RWPE2 (cell line): ENCODE data around the gene TBC1D20.
A peak's percentile ranks its signal among the peaks of the same experiment; 100 is the strongest.

Source experiments
- ATAC-seq: fragments of 200-7000 bp; cut with Tn5 transposase; 3 replicates; pipeline ENCODE4 v1.9.1; 2021; ENCODE audit warnings: low read depth
- DNase-seq: peaks from one replicate; pipeline ENCODE4 v3.0.0-alpha.2; 2020; ENCODE audit warnings: low spot score
- H3K27ac ChIP-seq: fragments of 450-650 bp; 2 replicates; pipeline ENCODE4 v1.5.1; 2017; ENCODE audit warnings: mild to moderate bottlenecking; ENCODE audit not compliant: poor library complexity, severe bottlenecking
- H3K27me3 ChIP-seq: fragments of 250-450 bp; sonication (Bioruptor Pico); 2 replicates; pipeline ENCODE4 v1.5.1; 2021; ENCODE audit warnings: mild to moderate bottlenecking, moderate library complexity; ENCODE audit not compliant: insufficient read depth, poor library complexity, severe bottlenecking
- H3K36me3 ChIP-seq: fragments of 250-450 bp; sonication (Bioruptor Pico); 2 replicates; pipeline ENCODE4 v1.5.1; 2020; ENCODE audit warnings: low read depth, mild to moderate bottlenecking, moderate library complexity
- H3K4me1 ChIP-seq: fragments of 250-450 bp; sonication (Bioruptor Pico); 2 replicates; pipeline ENCODE4 v1.5.1; 2021; ENCODE audit warnings: mild to moderate bottlenecking, moderate library complexity; ENCODE audit not compliant: insufficient read depth, poor library complexity, severe bottlenecking
- H3K4me3 ChIP-seq: fragments of 250-450 bp; sonication (Bioruptor Pico); 2 replicates; pipeline ENCODE4 v1.5.1; 2021; ENCODE audit warnings: mild to moderate bottlenecking, moderate library complexity; ENCODE audit not compliant: severe bottlenecking
- H3K9me3 ChIP-seq: fragments of 250-450 bp; sonication (Bioruptor Pico); 2 replicates; pipeline ENCODE4 v1.5.1; 2021; ENCODE audit warnings: mild to moderate bottlenecking, moderate library complexity; ENCODE audit not compliant: severe bottlenecking
- CTCF ChIP-seq: fragments of 450-650 bp; IDR thresholded peaks from one replicate; pipeline ENCODE4 v1.5.1; 2017; ENCODE audit warnings: mild to moderate bottlenecking, moderate library complexity; ENCODE audit not compliant: poor library complexity, severe bottlenecking

Gene TBC1D20

GRCh38 chr20:400128-400453 is 62.2 kb downstream of the TBC1D20 start:
- H3K36me3 ChIP-seq, result peaks cover 36% of the 10 kb centered on the region
- peak overlapping the region; percentile 96 for H3K27ac ChIP-seq
- DNase-seq, result no peak
- TF ChIP-seq CTCF, result no peak
- H3K9me3 ChIP-seq, result peaks cover 2% of the 10 kb centered on the region
- peaks cover 23% of the 10 kb centered on the region for H3K4me1 ChIP-seq
- no peak; the same call in 1 of the 3 replicates for ATAC-seq
- H3K27me3 ChIP-seq, result no peaks in the 10 kb centered on the region
- H3K4me3 ChIP-seq, result no peak overlapping the region

- H3K36me3 ChIP-seq, result peaks cover 44% of the 10 kb centered on the region
- H3K27me3 ChIP-seq, result no peaks in the 10 kb centered on the region
- no peak for DNase-seq
- no peak for ATAC-seq
- peaks cover 2% of the 10 kb centered on the region for H3K9me3 ChIP-seq
- peaks cover 23% of the 10 kb centered on the region for H3K4me1 ChIP-seq
- no peak overlapping the region for H3K4me3 ChIP-seq
- peak overlapping the region; percentile 96 for H3K27ac ChIP-seq
- no peak for TF ChIP-seq CTCF
These were observed 63.1 kb downstream of the TBC1D20 start for GRCh38 chr20:399182-399707.

GRCh38 chr20:397432-398237 is 64.7 kb downstream of the TBC1D20 start:
- H3K4me3 ChIP-seq, result no peak overlapping the region
- H3K27me3 ChIP-seq, result no peaks in the 10 kb centered on the region
- H3K4me1 ChIP-seq, result peaks cover 23% of the 10 kb centered on the region
- no peaks in the 10 kb centered on the region for H3K9me3 ChIP-seq
- H3K36me3 ChIP-seq, result peaks cover 60% of the 10 kb centered on the region
- DNase-seq (no peak), ATAC-seq (no peak)
- H3K27ac ChIP-seq, result peak overlapping the region; percentile 20
- no peak for TF ChIP-seq CTCF

- peak; percentile 7; the same call in 1 of the 3 replicates for ATAC-seq
- peaks cover 68% of the 10 kb centered on the region for H3K36me3 ChIP-seq
- TF ChIP-seq CTCF, result no peak
These were observed 65.5 kb downstream of the TBC1D20 start for GRCh38 chr20:396619-397431.

More at GRCh38 chr20:396619-397431, 65.5 kb downstream of the TBC1D20 start:
- Histone ChIP-seq H3K4me3 (no peak overlapping the region), H3K4me1 (peaks cover 17% of the 10 kb centered on the region), H3K27me3 (no peaks in the 10 kb centered on the region), H3K9me3 (no peaks in the 10 kb centered on the region), H3K27ac (peak overlapping the region; percentile 20)
- DNase-seq, result no peak
